22Rv1 (cell line): Measurements from ENCODE around the gene LZIC.

Source experiments
- ZFX ChIP-seq: fragments of 450-650 bp; IDR thresholded peaks from 2 replicates; pipeline ENCODE4 v1.6.1; 2017; ENCODE audit warnings: antibody characterized with exemption, borderline replicate concordance
- TF ChIP-seq, protein P1 (sequence below): fragments of 450-650 bp; IDR thresholded peaks from 2 replicates; pipeline ENCODE4 v1.5.1; 2017; ENCODE audit warnings: mild to moderate bottlenecking

GRCh38 chr1:9916452-9916851, 26.7 kb downstream of the LZIC start:
- TF ChIP-seq, protein P1, sequence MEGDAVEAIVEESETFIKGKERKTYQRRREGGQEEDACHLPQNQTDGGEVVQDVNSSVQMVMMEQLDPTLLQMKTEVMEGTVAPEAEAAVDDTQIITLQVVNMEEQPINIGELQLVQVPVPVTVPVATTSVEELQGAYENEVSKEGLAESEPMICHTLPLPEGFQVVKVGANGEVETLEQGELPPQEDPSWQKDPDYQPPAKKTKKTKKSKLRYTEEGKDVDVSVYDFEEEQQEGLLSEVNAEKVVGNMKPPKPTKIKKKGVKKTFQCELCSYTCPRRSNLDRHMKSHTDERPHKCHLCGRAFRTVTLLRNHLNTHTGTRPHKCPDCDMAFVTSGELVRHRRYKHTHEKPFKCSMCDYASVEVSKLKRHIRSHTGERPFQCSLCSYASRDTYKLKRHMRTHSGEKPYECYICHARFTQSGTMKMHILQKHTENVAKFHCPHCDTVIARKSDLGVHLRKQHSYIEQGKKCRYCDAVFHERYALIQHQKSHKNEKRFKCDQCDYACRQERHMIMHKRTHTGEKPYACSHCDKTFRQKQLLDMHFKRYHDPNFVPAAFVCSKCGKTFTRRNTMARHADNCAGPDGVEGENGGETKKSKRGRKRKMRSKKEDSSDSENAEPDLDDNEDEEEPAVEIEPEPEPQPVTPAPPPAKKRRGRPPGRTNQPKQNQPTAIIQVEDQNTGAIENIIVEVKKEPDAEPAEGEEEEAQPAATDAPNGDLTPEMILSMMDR, result no peak
- TF ChIP-seq ZFX, result no peak
